Spleen (tissue), 7 donors: ENCODE measurements around the gene STAT1.

Source experiments
- CTCF ChIP-seq, 11 experiments: fragments of 200-600 bp in 7 of 11; fragments of 450-650 bp in 4 of 11; sonication (generic) in 4 of 11; IDR thresholded peaks in 8 of 11; conservative IDR thresholded peaks in 3 of 11; 1 replicate in 7 of 11; 2 replicates in 4 of 11; pipeline versions ENCODE4 v1.4.0 to v1.8.0; 2016 to 2021; ENCODE audit warnings: antibody characterized with exemption in 11 of 11, inconsistent platforms in 4 of 11, mild to moderate bottlenecking in 1 of 11
- POLR2A ChIP-seq, 3 donors: fragments of 450-650 bp; IDR thresholded peaks; one replicate each; pipeline ENCODE4 v1.5.1; 2017; ENCODE audit warnings: antibody characterized with exemption in 3 of 3, mild to moderate bottlenecking in 1 of 3
- donor health status: DM: no; HTN: no; CAD: no; lungs with moderate emphysema.
- donor health status: DM: no; HTN: no; CAD: no.
- donor health status: DM: no; HTN: no; CAD: no.

- TF ChIP-seq POLR2A (IDR thresholded peaks at IDR 0.05) (no peak), CTCF (IDR thresholded peaks at IDR 0.05 in 8 of 11, conservative IDR thresholded peaks at IDR 0.05 in 3 of 11) (no peak)
Observed at GRCh38 chr2:191038741-191039140, 24.8 kb upstream of the STAT1 start.
